Memory B cell (primary cell): ENCODE data around the gene CDKN1B.

Experiments used
- ATAC-seq: fragments of 150-1000 bp; cut with Tn5 transposase; 2 replicates; pipeline ENCODE4 v1.10.0; 2021; ENCODE audit warnings: low read depth, mild to moderate bottlenecking, moderate library complexity
- DNase-seq, 2 donors: peaks; one replicate each; pipeline ENCODE4 v3.0.0; 2022; ENCODE audit warnings: low spot score in 2 of 2
- H3K27ac Mint-ChIP-seq: one replicate; pipeline ENCODE4 v1.8.0; 2022; ENCODE audit warnings: mild to moderate bottlenecking, moderate library complexity, mixed read lengths
- H3K27me3 Mint-ChIP-seq: one replicate; pipeline ENCODE4 v1.8.0; 2022; ENCODE audit warnings: mixed read lengths
- H3K36me3 Mint-ChIP-seq: one replicate; pipeline ENCODE4 v1.8.0; 2022; ENCODE audit warnings: mild to moderate bottlenecking, mixed read lengths
- H3K4me1 Mint-ChIP-seq: one replicate; pipeline ENCODE4 v1.8.0; 2022; ENCODE audit warnings: mixed read lengths
- H3K4me3 Mint-ChIP-seq: one replicate; pipeline ENCODE4 v1.8.0; 2022; ENCODE audit warnings: mild to moderate bottlenecking, moderate library complexity, mixed read lengths
- H3K9me3 Mint-ChIP-seq: one replicate; pipeline ENCODE4 v1.8.0; 2022; ENCODE audit warnings: mixed read lengths

CDKN1B gene

GRCh38 chr12:12715459-12716150 lies 1.6 kb upstream of the CDKN1B start:
- Mint-ChIP-seq H3K4me1 (peaks cover 49% of the 10 kb centered on the region), H3K27me3 (no peaks in the 10 kb centered on the region), H3K9me3 (peaks cover 1% of the 10 kb centered on the region), H3K36me3 (peaks cover 23% of the 10 kb centered on the region), H3K27ac (peak overlapping the region; percentile 99), H3K4me3 (peak overlapping the region; percentile 95)
- DNase-seq (peak in 1 of 2 donors; percentile 17), ATAC-seq (peak; percentile 6)

DNA sequence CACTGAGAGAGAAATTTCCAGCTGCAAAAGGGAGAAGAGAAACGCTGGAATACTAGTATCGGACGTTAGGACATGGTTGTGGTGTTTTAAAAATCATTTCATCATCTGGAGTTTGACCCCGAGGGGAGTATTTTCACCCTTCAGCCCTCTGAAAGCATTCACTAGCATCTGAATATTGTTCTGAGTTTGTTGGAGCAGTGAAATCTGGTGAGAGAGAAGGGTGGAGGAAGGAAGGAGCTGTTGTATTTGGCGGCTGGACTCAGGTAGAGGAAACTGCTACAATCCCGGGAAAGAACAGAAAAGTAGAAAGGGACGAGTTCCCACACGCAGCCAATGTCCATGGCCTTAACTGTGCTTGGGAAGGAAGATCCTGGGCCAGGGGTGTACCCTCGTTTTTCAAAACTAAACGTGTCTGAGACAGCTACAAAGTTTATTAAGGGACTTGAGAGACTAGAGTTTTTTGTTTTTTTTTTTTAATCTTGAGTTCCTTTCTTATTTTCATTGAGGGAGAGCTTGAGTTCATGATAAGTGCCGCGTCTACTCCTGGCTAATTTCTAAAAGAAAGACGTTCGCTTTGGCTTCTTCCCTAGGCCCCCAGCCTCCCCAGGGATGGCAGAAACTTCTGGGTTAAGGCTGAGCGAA lies 896 bp upstream of the CDKN1B start:
- peaks cover 54% of the 10 kb centered on the region for H3K4me1 Mint-ChIP-seq
- ATAC-seq (no peak), DNase-seq (no peak)
- H3K4me3 Mint-ChIP-seq, result peak overlapping the region; percentile 95
- peaks cover 28% of the 10 kb centered on the region for H3K36me3 Mint-ChIP-seq
- no peaks in the 10 kb centered on the region for H3K27me3 Mint-ChIP-seq
- H3K9me3 Mint-ChIP-seq, result peaks cover 1% of the 10 kb centered on the region
- H3K27ac Mint-ChIP-seq, result peak overlapping the region; percentile 99

- DNase-seq (peak in 1 of 2 donors; percentile 32), ATAC-seq (no peak)
- peak overlapping the region; percentile 98 for H3K4me3 Mint-ChIP-seq
- no peaks in the 10 kb centered on the region for H3K27me3 Mint-ChIP-seq
- peaks cover 49% of the 10 kb centered on the region for H3K4me1 Mint-ChIP-seq
- H3K9me3 Mint-ChIP-seq, result peaks cover 1% of the 10 kb centered on the region
- H3K36me3 Mint-ChIP-seq, result peaks cover 28% of the 10 kb centered on the region
- H3K27ac Mint-ChIP-seq, result peak overlapping the region; percentile 99
Measured at GRCh38 chr12:12717586-12718380, 615 bp downstream of the CDKN1B start.

DNA sequence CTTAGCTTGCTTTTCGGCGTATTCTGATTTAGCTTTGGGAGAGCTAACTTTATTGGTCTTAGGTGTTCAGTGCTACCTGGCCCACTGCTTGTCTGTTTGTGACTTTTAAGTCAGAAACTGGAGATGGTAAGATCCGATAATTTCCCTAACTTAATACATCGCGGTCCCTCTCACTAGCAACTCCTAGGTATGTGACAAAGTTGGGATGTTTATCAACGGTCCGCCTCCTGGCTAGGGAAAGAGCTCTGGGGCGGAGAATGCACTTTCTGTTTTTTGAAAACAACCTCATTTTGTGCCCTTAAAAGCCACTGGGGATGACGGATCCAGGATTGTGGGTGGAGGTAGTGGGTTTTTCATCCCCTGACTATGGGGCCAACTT lies 1.2 kb downstream of the CDKN1B start:
- Mint-ChIP-seq H3K27me3 (no peaks in the 10 kb centered on the region), H3K4me3 (peak overlapping the region; percentile 98), H3K27ac (peak overlapping the region; percentile 99), H3K36me3 (peaks cover 28% of the 10 kb centered on the region), H3K4me1 (peaks cover 46% of the 10 kb centered on the region), H3K9me3 (peaks cover under 1% of the 10 kb centered on the region)
- DNase-seq, result no peak
- no peak for ATAC-seq

- Mint-ChIP-seq H3K36me3 (peaks cover 28% of the 10 kb centered on the region), H3K4me3 (peak overlapping the region; percentile 98), H3K27me3 (no peaks in the 10 kb centered on the region), H3K9me3 (no peaks in the 10 kb centered on the region), H3K27ac (peak overlapping the region; percentile 99), H3K4me1 (peaks cover 41% of the 10 kb centered on the region)
- ATAC-seq (no peak), DNase-seq (no peak)
Measured at GRCh38 chr12:12718853-12719252, 1.7 kb downstream of the CDKN1B start.

DNA sequence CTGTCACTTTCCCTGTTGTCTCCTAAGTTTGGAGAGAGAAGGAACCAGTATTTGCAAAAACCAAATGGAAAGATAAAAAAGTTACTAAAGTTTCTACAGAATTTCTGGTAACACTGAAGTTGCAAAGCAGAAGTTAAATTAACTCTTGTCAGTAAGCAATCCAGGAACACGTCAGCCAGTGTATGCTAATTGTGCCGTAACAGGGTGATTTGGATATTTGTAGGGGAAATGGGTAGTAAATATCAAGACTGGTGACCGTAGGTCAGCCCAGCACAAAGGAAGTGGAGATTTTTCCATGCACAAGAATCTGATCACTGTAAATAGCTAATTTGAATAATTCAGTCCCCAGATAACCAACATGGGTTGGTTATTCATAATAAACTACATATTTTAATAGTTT lies 2.3 kb downstream of the CDKN1B start:
- H3K27me3 Mint-ChIP-seq, result no peaks in the 10 kb centered on the region
- H3K4me1 Mint-ChIP-seq, result peaks cover 34% of the 10 kb centered on the region
- peaks cover 28% of the 10 kb centered on the region for H3K36me3 Mint-ChIP-seq
- H3K9me3 Mint-ChIP-seq, result no peaks in the 10 kb centered on the region
- no peak for ATAC-seq
- H3K27ac Mint-ChIP-seq, result peak overlapping the region; percentile 99
- no peak for DNase-seq
- peak overlapping the region; percentile 98 for H3K4me3 Mint-ChIP-seq

DNA sequence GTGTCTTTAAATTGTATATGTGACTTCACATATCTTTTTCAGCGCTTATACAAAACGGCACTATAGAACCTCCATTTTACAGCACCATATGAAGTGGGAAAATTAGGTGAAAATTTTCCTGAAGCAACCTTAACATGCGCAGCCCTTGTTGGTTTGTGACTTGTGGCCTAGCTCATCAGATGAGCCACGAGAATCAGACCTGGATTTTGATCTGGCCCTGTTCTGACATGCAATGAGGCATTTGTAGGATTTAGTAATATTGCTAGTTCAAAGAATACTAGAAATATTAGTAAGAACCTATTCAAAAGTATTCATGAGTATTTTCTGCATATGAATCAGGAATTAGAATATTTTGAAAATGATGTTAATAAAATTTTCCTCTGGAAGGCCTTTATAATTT lies 2.9 kb downstream of the CDKN1B start:
- peaks cover 28% of the 10 kb centered on the region for H3K36me3 Mint-ChIP-seq
- peaks cover 30% of the 10 kb centered on the region for H3K4me1 Mint-ChIP-seq
- H3K27ac Mint-ChIP-seq, result peak overlapping the region; percentile 99
- no peaks in the 10 kb centered on the region for H3K27me3 Mint-ChIP-seq
- ATAC-seq (no peak), DNase-seq (no peak)
- H3K4me3 Mint-ChIP-seq, result peak overlapping the region; percentile 54
- no peaks in the 10 kb centered on the region for H3K9me3 Mint-ChIP-seq

GRCh38 chr12:12720672-12721161 lies 3.5 kb downstream of the CDKN1B start:
- peaks cover 24% of the 10 kb centered on the region for H3K4me1 Mint-ChIP-seq
- H3K36me3 Mint-ChIP-seq, result peaks cover 28% of the 10 kb centered on the region
- ATAC-seq (no peak), DNase-seq (no peak)
- H3K27ac Mint-ChIP-seq, result peak overlapping the region; percentile 99
- H3K9me3 Mint-ChIP-seq, result no peaks in the 10 kb centered on the region
- no peaks in the 10 kb centered on the region for H3K27me3 Mint-ChIP-seq
- peak overlapping the region; percentile 76 for H3K4me3 Mint-ChIP-seq

- Mint-ChIP-seq H3K9me3 (no peaks in the 10 kb centered on the region), H3K27ac (peak overlapping the region; percentile 99), H3K36me3 (peaks cover 28% of the 10 kb centered on the region), H3K4me1 (peaks cover 19% of the 10 kb centered on the region), H3K27me3 (no peaks in the 10 kb centered on the region), H3K4me3 (peak overlapping the region; percentile 76)
- no peak for DNase-seq
- no peak for ATAC-seq
Measured at GRCh38 chr12:12721176-12721751, 4.1 kb downstream of the CDKN1B start.

GRCh38 chr12:12721814-12722434 lies 4.8 kb downstream of the CDKN1B start:
- no peaks in the 10 kb centered on the region for H3K27me3 Mint-ChIP-seq
- peak overlapping the region; percentile 80 for H3K4me3 Mint-ChIP-seq
- DNase-seq (no peak), ATAC-seq (no peak)
- peak overlapping the region; percentile 95 for H3K27ac Mint-ChIP-seq
- H3K36me3 Mint-ChIP-seq, result peaks cover 29% of the 10 kb centered on the region
- no peaks in the 10 kb centered on the region for H3K9me3 Mint-ChIP-seq
- H3K4me1 Mint-ChIP-seq, result peaks cover 24% of the 10 kb centered on the region

GRCh38 chr12:12722435-12723148 lies 5.4 kb downstream of the CDKN1B start:
- DNase-seq (no peak), ATAC-seq (no peak)
- H3K27ac Mint-ChIP-seq, result peak overlapping the region; percentile 95
- H3K9me3 Mint-ChIP-seq, result no peaks in the 10 kb centered on the region
- no peaks in the 10 kb centered on the region for H3K27me3 Mint-ChIP-seq
- H3K36me3 Mint-ChIP-seq, result peaks cover 29% of the 10 kb centered on the region
- H3K4me1 Mint-ChIP-seq, result peaks cover 27% of the 10 kb centered on the region
- peak overlapping the region; percentile 80 for H3K4me3 Mint-ChIP-seq

GRCh38 chr12:12723149-12723680 lies 6.0 kb downstream of the CDKN1B start:
- ATAC-seq (no peak), DNase-seq (no peak)
- peak overlapping the region; percentile 80 for H3K4me3 Mint-ChIP-seq
- H3K36me3 Mint-ChIP-seq, result peaks cover 26% of the 10 kb centered on the region
- no peaks in the 10 kb centered on the region for H3K27me3 Mint-ChIP-seq
- H3K9me3 Mint-ChIP-seq, result no peaks in the 10 kb centered on the region
- peaks cover 32% of the 10 kb centered on the region for H3K4me1 Mint-ChIP-seq
- H3K27ac Mint-ChIP-seq, result peak overlapping the region; percentile 95
